ENCODE data around the gene ASCC1.

- no peak for TF ChIP-seq CTCF (IDR thresholded peaks at IDR 0.05)
- TF ChIP-seq POLR2A (IDR thresholded peaks at IDR 0.05): no peak
Measured at GRCh38 chr10:72068126-72068765, 147.8 kb downstream of the ASCC1 start.
